HG02981 (cell line): Measurements from ENCODE around the gene ARL17A.
"Not testable (repeated sequence)": the region's sequence is repeated elsewhere in the genome, so short reads cannot be mapped to it uniquely, and the experiment has no call there.

Source experiments
- ATAC-seq: cut with Tn5 transposase; IDR thresholded peaks from one replicate; pipeline ENCODE4 v1.9.1; 2021; ENCODE audit warnings: mild to moderate bottlenecking, moderate library complexity; ENCODE audit not compliant: unreplicated experiment

ARL17A gene

GRCh38 chr17:46579083-46580075 is at the start of gene ARL17A:
TSS of gene ARL17A (minus strand) at chr17:46579691. CDS start at chr17:46576322, 3,369 bp downstream.
- peak; percentile 90 for ATAC-seq

DNA sequence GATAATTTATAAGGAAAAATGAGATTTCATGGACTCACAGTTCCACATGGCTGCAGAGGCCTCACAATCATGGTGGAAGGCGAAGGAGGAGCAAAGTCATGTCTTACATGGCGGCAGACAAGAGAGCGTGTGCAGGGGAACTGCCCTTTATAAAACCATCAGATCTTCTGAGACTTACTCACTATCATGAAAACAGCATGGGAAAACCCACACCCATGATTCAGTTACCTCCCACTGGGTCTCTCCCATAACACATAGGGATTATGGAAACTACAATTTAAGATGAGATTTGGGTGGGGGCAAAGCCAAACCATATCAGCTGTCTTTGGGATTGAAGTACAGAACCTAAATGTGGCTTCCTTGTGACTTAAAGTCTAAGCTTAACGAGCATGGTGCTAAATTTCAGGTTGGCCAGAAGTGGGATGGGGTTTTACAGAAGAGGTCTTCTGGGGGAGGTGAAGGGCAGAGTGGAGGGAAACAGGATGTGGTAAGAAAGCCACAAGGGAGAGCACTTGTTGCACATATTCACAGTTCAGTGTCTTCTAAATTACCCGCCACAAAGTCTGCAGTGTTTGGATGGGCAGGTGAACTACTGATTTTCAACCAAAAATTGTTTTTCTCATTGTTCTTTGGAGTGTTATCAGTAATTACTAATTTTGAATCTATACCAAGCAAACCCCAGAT is 49.4 kb upstream of the ARL17A start:
- ATAC-seq: not testable (repeated sequence)

GRCh38 chr17:46627452-46627851 is 48.0 kb upstream of the ARL17A start:
- not testable (repeated sequence) for ATAC-seq

- not testable (repeated sequence) for ATAC-seq
These were observed 45.2 kb upstream of the ARL17A start for GRCh38 chr17:46624726-46625125.

DNA sequence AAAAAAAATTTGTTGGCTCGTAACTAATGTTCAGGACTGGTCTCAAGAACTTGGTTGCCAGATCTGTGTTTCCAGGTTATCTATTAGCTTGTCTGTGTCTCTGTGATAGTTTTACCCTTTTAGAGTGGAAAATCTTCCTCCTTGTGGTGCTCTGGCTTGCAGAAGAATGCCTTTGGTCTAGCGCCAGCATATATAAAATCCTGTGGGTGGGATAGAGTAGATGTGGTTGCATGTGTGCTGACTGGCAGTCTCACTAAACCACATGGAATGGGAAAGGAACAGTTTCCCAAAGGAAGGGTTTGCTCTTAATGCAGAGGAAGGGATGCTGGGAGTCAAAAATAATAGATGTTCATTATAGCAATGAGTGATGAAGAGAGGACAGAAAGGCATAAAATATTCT is 44.3 kb upstream of the ARL17A start:
- not testable (repeated sequence) for ATAC-seq

DNA sequence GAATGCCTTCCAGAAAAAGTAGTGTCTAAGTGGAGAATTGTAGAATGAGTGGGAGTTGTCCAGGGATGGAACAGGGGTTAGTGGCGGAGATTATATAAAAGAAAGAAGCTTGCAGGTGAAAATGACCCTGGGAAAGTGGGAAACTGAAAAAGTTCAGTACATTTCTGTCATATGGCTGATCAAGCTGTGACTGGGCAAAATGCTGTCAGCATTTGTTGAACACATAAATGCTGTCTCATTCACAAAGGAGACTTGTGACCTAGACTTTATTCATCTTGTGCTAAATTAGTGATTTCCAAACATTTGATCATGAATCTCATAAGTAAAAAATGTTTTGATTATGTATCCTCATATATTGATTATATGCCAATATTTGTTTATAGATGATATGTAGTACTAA is 39.5 kb upstream of the ARL17A start:
- ATAC-seq: not testable (repeated sequence)

- not testable (repeated sequence) for ATAC-seq
These were observed 37.6 kb upstream of the ARL17A start for GRCh38 chr17:46617121-46617520.

GRCh38 chr17:46613876-46614275 is 34.4 kb upstream of the ARL17A start:
- not testable (repeated sequence) for ATAC-seq

DNA sequence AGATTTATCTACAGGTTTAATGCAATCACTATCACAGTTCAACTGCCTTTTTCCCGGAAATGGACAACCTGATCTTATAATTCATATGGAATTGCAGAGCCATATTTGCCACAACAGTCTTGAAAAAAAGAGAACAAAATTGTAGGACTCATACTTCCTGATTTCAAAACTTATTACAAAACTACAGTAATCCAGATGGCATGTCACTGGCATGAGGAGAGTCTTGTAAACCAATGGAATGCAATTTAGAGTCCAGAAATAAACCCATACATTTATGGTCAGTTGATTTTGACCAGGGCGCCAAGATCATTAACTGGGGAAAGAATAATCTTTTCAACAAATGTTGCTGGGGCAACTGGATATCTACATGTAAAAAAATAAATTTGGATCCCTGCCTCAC is 31.8 kb upstream of the ARL17A start:
- ATAC-seq: not testable (repeated sequence)

- peak; percentile 84 for ATAC-seq
These were observed 23.6 kb upstream of the ARL17A start for GRCh38 chr17:46603125-46603524.

DNA sequence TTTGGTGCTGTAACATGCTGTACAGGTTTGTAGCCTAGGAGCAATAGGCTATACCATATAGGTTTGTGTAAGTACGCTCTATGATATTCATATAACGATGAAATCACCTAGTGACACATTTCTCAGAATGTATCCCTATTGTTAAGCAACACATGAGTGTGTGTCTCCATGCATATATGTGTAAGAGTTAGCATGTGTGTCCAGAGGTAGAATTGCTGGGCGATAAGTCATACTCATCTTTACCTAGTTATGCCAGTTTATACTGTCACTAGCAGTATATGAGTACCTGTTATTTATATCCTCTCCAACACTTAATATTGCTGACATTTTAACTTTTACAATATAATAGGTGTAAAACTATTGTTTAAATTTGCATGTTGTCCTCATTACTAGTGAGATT is 21.3 kb upstream of the ARL17A start:
- not testable (repeated sequence) for ATAC-seq

DNA sequence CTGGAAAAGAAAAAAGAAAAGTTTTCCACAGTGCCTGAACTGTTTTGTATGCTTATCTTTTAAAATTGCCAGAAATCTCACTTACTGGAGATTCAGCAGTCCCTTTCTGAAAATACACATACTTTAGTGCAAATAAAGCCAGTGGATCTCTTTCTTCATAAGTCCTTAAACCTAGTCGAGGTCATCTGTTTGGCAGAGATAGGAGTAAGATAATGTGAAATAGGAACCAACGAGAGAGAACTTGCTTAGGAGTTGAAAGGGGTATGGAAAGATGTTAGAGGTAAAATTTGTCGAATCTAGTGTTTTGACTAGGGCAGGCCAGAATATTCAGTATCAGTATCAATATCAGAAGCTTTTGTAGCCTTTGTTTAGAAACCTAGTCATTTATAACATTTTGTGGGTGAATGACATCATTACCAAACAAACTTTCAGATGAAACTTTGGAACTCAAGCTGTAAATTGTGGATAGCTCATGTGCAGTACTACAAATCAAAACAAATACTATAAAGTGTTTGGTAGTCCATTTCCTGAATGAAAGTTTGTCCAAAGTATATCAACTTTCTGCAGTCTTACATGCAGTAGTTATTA is 18.9 kb upstream of the ARL17A start:
- not testable (repeated sequence) for ATAC-seq

DNA sequence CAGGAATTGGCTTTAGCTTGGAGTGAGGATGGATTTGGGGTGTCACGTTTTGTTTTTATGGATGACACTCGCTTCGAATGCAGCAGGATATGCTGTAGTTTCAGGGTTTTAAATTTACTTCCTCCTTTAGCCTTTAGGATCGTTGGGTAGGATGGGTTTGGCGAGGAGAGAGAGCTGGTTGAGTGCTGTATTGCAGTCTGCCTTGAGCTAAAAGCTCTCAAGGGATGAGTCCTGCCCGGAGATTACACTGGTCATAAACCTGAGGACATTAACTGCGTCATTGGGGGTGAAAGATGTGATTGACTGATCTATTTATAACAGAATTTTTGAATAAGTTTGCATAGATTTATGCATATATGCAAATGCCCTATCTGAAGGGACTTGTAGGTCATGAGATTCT is 11.8 kb upstream of the ARL17A start:
- ATAC-seq: not testable (repeated sequence)

DNA sequence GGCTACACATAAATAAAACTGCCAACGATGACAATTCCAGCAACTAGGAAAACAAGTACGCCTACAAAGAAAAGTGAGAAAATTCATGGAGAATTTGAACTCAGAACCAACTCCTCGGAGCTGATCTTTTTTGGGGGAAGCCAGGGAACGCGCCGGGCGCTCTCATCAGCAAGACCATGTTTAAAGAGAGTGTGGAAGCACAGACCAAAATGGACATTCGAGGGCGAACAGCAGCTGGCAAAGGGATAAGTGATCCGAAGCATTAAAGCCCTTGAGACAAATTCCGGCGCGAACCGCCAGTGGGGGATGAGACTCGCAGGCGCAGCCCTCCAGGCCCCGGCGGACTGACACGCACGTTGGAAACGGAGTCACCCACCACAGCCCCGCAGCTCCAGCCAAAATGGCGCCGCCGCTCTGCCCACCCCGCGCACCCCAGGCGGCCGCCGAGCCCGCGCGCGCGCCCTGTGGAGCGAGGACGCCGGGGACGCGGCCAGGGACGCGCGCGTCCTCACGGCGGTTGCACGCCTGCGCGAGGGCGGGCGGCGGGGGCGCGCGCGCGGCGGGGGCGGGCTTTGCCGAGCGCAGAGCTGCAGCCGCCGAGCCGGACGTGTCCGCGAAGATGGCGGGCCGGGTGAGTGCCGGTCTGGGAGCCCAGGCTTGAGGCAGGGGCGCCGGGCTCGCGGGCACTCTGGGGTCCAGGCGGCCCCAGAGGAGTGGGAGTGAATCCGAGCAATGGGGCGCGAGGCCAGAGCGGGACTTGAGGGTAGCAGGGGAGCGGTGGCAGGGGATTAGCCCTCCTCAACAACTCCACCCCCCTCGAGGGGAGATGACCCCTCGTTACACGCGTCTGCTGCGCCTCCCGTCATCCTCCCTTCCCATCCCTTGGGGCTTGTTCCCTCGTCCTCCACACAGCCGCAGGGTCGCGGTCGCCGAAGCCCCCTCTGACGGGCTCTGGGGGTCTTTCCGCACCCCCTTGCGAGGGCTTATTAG is 11.0 kb upstream of the ARL17A start, which contains the start of gene NSF:
Gene NSF (plus strand): TSS at position 513 of the 990 bp plus-strand sequence. CDS start 107 bp downstream, at position 620.
- ATAC-seq: peak; percentile 70

DNA sequence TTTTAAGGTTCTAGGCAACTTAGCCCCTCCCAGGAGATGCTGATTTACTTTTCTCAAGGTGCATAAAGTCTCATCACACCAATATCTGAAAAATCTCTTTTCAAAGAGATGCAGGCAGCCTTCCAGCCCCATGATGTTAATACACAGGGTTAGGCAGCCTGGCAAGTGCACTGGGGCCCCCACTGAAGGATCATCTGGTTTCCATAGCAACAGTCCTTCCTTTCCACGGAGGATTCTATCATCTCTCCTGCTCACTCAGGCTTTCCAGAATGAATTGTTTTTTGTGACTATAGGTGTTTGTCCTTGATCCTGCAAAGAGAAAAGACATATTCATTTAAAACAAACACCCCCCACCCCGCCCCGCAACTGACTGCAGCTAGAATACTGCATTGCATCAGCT is 6.0 kb upstream of the ARL17A start:
- not testable (repeated sequence) for ATAC-seq

DNA sequence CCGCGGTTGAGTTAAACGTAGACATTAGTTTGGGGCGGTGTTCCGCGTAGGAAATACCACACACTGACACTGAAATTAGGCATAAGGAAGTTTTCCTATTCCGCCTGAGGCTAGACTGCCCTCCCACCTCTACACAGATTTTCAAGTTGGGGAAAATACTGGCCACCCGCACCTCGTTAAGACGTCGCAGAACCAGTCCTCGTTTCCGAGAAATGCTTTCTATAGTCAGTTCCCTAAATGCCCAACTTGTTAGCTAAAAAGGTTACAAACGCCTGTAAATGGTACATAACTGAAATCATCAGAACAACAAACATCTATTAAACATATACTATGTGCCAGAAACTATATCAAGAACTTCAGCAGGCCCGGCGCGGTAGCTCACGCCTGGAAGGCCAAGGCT is 591 bp upstream of the ARL17A start:
- not testable (repeated sequence) for ATAC-seq

GRCh38 chr17:46571796-46572195 is 7.7 kb downstream of the ARL17A start:
- ATAC-seq: not testable (repeated sequence)

DNA sequence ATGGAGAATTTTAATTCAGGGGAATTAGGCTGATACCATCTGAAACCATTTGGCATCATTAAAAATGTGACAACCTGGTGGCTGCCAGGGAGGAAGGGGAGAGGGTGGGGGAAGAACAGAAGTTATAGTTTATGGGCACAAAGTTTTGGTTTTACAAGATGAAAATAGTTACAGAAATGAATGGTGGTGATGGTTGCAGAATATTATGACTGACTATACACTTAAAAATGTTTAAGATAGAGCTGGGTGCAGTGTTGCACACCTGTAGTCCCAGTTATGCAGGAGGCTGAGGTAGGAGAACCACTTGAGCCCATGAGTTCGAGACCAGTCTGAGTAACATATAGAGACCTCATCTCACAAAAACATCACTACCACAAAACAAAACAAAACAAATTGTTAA is 12.5 kb downstream of the ARL17A start:
- ATAC-seq: not testable (repeated sequence)

DNA sequence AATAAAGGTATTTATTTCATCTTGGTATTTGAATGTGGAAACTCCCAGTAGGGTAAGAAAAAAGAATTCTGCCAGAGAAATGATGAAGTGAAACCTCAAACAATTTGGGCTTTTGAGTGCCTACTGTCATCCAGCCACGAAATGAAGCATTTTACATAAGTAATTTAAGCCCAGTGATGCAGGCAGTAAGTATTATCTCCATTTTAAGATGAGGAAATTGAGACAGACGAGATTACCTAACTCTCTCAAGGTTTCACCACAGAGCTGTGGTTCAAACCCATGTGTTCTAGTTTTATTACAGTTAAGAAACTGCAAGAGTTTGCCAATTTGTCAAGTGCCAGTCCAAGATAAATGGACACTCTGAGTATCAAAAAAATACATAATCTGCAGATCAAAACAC is 13.2 kb downstream of the ARL17A start:
- ATAC-seq: not testable (repeated sequence)

GRCh38 chr17:46560048-46560447 is 19.4 kb downstream of the ARL17A start:
- not testable (repeated sequence) for ATAC-seq
